GM18909 (cell line): ENCODE measurements around the gene NXPH1.

Experiments used
- ATAC-seq: cut with Tn5 transposase; IDR thresholded peaks from one replicate; pipeline ENCODE4 v1.9.1; 2021; ENCODE audit warnings: mild to moderate bottlenecking; ENCODE audit not compliant: unreplicated experiment, poor library complexity

The NXPH1 gene

GRCh38 chr7:8433477-8434289 is at the start of gene NXPH1:
Gene NXPH1, plus strand, starts transcription at chr7:8433609.
- no peak for ATAC-seq

- peak; percentile 27 for ATAC-seq
These were observed 48.5 kb upstream of the NXPH1 start for GRCh38 chr7:8384901-8385300.

GRCh38 chr7:8386926-8387550 is 46.4 kb upstream of the NXPH1 start:
- ATAC-seq, result peak; percentile 73

GRCh38 chr7:8387551-8388256 is 45.7 kb upstream of the NXPH1 start:
- peak; percentile 52 for ATAC-seq

GRCh38 chr7:8388257-8388625 is 45.2 kb upstream of the NXPH1 start:
- ATAC-seq, result no peak

GRCh38 chr7:8389593-8390261 is 43.7 kb upstream of the NXPH1 start:
- ATAC-seq, result no peak

- no peak for ATAC-seq
These were observed 43.2 kb upstream of the NXPH1 start for GRCh38 chr7:8390262-8390626.

GRCh38 chr7:8391353-8392062 is 41.9 kb upstream of the NXPH1 start:
- ATAC-seq, result peak; percentile 39

GRCh38 chr7:8396294-8396693 is 37.1 kb upstream of the NXPH1 start:
- ATAC-seq, result no peak

- no peak for ATAC-seq
These were observed 24.5 kb upstream of the NXPH1 start for GRCh38 chr7:8408871-8409270.

GRCh38 chr7:8411103-8411502 is 22.3 kb upstream of the NXPH1 start:
- ATAC-seq, result no peak

GRCh38 chr7:8413600-8413999 is 19.8 kb upstream of the NXPH1 start:
- no peak for ATAC-seq

- peak; percentile 88 for ATAC-seq
These were observed 14.7 kb upstream of the NXPH1 start for GRCh38 chr7:8418629-8419245.

- ATAC-seq, result no peak
These were observed 11.2 kb upstream of the NXPH1 start for GRCh38 chr7:8422177-8422576.

GRCh38 chr7:8423057-8423456 is 10.4 kb upstream of the NXPH1 start:
- no peak for ATAC-seq

- ATAC-seq, result no peak
These were observed 8.2 kb upstream of the NXPH1 start for GRCh38 chr7:8425223-8425622.

- no peak for ATAC-seq
These were observed 2.8 kb upstream of the NXPH1 start for GRCh38 chr7:8430643-8431042.

GRCh38 chr7:8434290-8435002 is 1.0 kb downstream of the NXPH1 start:
- ATAC-seq, result no peak

- no peak for ATAC-seq
These were observed 1.7 kb downstream of the NXPH1 start for GRCh38 chr7:8435095-8435494.
